ENCODE results near the gene AAK1. TPM values are rescaled to one million over a fixed set of nuclear protein-coding genes. Genes with fewer than 3 reads are reported as not detected.

AAK1 gene
- total RNA-seq, 1 donor from 2014 or later, result 20.8 TPM

- Mint-ChIP-seq H3K27me3 (ENCODE audit: insufficient read depth, low read depth) (no peaks in the 10 kb centered on the region), H3K27ac (no peak overlapping the region), H3K36me3 (peaks cover 10% of the 10 kb centered on the region), H3K4me1 (no peaks in the 10 kb centered on the region), H3K9me3 (peaks cover 13% of the 10 kb centered on the region), H3K4me3 (no peak overlapping the region)
- peaks cover 6% of the 10 kb centered on the region for H3K79me2 ChIP-seq (ENCODE audit: low read depth)
- no peak for DNase-seq (ENCODE audit: low spot score)
- H2AFZ ChIP-seq (replicated peaks), result no peak overlapping the region
- H3K4me2 ChIP-seq, result no peak overlapping the region
- no peaks in the 10 kb centered on the region for H3K9me3 ChIP-seq (ENCODE audit: low read depth)
- TF ChIP-seq EZH2phosphoT487 (IDR thresholded peaks at IDR 0.05), result no peak
- no peak for TF ChIP-seq CTCF (IDR thresholded peaks at IDR 0.05)
- no peak for TF ChIP-seq EZH2 (IDR thresholded peaks at IDR 0.05)
- H3F3A ChIP-seq (ENCODE audit: low read depth), result no peaks in the 10 kb centered on the region
- H3K9ac ChIP-seq, result no peak overlapping the region
- H3K27me3 ChIP-seq, result no peaks in the 10 kb centered on the region
- H3K27ac ChIP-seq, result no peak overlapping the region
- H4K20me1 ChIP-seq (ENCODE audit: low read depth), result no peaks in the 10 kb centered on the region
- no peaks in the 10 kb centered on the region for H3K4me1 ChIP-seq
- no peak overlapping the region for H3K4me3 ChIP-seq
- H3K36me3 ChIP-seq, result no peaks in the 10 kb centered on the region
Measured at GRCh38 chr2:69604836-69605235, 38.7 kb downstream of the AAK1 start.

GRCh38 chr2:69604026-69604678 lies 39.4 kb downstream of the AAK1 start:
- no peak overlapping the region for H3K4me3 ChIP-seq
- no peak for TF ChIP-seq CTCF (IDR thresholded peaks at IDR 0.05)
- H3K9me3 ChIP-seq (ENCODE audit: low read depth), result no peaks in the 10 kb centered on the region
- no peaks in the 10 kb centered on the region for H3K4me1 Mint-ChIP-seq
- peaks cover 10% of the 10 kb centered on the region for H3K36me3 Mint-ChIP-seq
- H3K79me2 ChIP-seq (ENCODE audit: low read depth), result peaks cover 6% of the 10 kb centered on the region
- H3K9me3 Mint-ChIP-seq, result peaks cover 13% of the 10 kb centered on the region
- H3K27ac ChIP-seq, result no peak overlapping the region
- no peaks in the 10 kb centered on the region for H4K20me1 ChIP-seq (ENCODE audit: low read depth)
- no peaks in the 10 kb centered on the region for H3K27me3 ChIP-seq
- no peaks in the 10 kb centered on the region for H3K36me3 ChIP-seq
- H3K4me3 Mint-ChIP-seq, result no peak overlapping the region
- no peak for DNase-seq (ENCODE audit: low spot score)
- no peak overlapping the region for H3K27ac Mint-ChIP-seq
- H3F3A ChIP-seq (ENCODE audit: low read depth), result no peaks in the 10 kb centered on the region
- no peak overlapping the region for H3K9ac ChIP-seq
- no peaks in the 10 kb centered on the region for H3K4me1 ChIP-seq
- no peak overlapping the region for H2AFZ ChIP-seq (replicated peaks)
- no peaks in the 10 kb centered on the region for H3K27me3 Mint-ChIP-seq (ENCODE audit: insufficient read depth, low read depth)
- no peak overlapping the region for H3K4me2 ChIP-seq

GRCh38 chr2:69603146-69603743 lies 40.3 kb downstream of the AAK1 start:
- Histone ChIP-seq H4K20me1 (ENCODE audit: low read depth) (no peaks in the 10 kb centered on the region), H3K79me2 (ENCODE audit: low read depth) (peaks cover 3% of the 10 kb centered on the region)
- no peak overlapping the region for H3K27ac Mint-ChIP-seq

More at GRCh38 chr2:69603146-69603743, 40.3 kb downstream of the AAK1 start:
- TF ChIP-seq EZH2phosphoT487 (IDR thresholded peaks at IDR 0.05), result no peak
- no peak for TF ChIP-seq EZH2 (IDR thresholded peaks at IDR 0.05)
- no peak for TF ChIP-seq CTCF (IDR thresholded peaks at IDR 0.05)
- Mint-ChIP-seq H3K9me3 (peaks cover 9% of the 10 kb centered on the region), H3K36me3 (peaks cover 10% of the 10 kb centered on the region), H3K4me3 (no peak overlapping the region), H3K27me3 (ENCODE audit: insufficient read depth, low read depth) (no peaks in the 10 kb centered on the region), H3K4me1 (no peaks in the 10 kb centered on the region)
- Histone ChIP-seq H3K4me2 (no peak overlapping the region), H3F3A (ENCODE audit: low read depth) (no peaks in the 10 kb centered on the region), H2AFZ (replicated peaks) (no peak overlapping the region), H3K27ac (no peak overlapping the region), H3K36me3 (no peaks in the 10 kb centered on the region), H3K4me3 (no peak overlapping the region), H3K4me1 (no peaks in the 10 kb centered on the region), H3K27me3 (no peaks in the 10 kb centered on the region), H3K9ac (no peak overlapping the region), H3K9me3 (ENCODE audit: low read depth) (no peaks in the 10 kb centered on the region)
- no peak for DNase-seq (ENCODE audit: low spot score)

Data from neural progenitor cell (in vitro differentiated cells).